GM21723 (cell line): ENCODE measurements around the gene C19orf85.

Experiments
- ATAC-seq: cut with Tn5 transposase; IDR thresholded peaks from one replicate; pipeline ENCODE4 v1.9.1; 2021; ENCODE audit warnings: mild to moderate bottlenecking, moderate library complexity; ENCODE audit not compliant: unreplicated experiment

Gene C19orf85

GRCh38 chr19:55478364-55478763 is 13.8 kb upstream of the C19orf85 start:
- no peak for ATAC-seq

- ATAC-seq = no peak
Observed at GRCh38 chr19:55477905-55478304, 13.4 kb upstream of the C19orf85 start.

GRCh38 chr19:55476100-55476775 is 11.7 kb upstream of the C19orf85 start, which contains the start of gene ZNF628:
TSS of gene ZNF628 (plus strand) at chr19:55476617. CDS start at chr19:55479911, 3,294 bp downstream.
- peak; percentile 86 for ATAC-seq

GRCh38 chr19:55474269-55475265 is 10.0 kb upstream of the C19orf85 start:
- ATAC-seq = no peak

GRCh38 chr19:55473225-55474012 is 8.9 kb upstream of the C19orf85 start:
- ATAC-seq = no peak

GRCh38 chr19:55472463-55472862 is 7.9 kb upstream of the C19orf85 start:
- ATAC-seq = no peak

GRCh38 chr19:55471266-55471665 is 6.7 kb upstream of the C19orf85 start:
- no peak for ATAC-seq

GRCh38 chr19:55468054-55468393 is 3.5 kb upstream of the C19orf85 start:
- no peak for ATAC-seq

GRCh38 chr19:55467236-55468053 is 2.9 kb upstream of the C19orf85 start:
- peak; percentile 62 for ATAC-seq

GRCh38 chr19:55466241-55466614 is 1.7 kb upstream of the C19orf85 start:
- ATAC-seq = no peak

- no peak for ATAC-seq
Observed at GRCh38 chr19:55465460-55466240, 1.1 kb upstream of the C19orf85 start.

GRCh38 chr19:55464039-55464661 is 401 bp downstream of the C19orf85 start:
- ATAC-seq = no peak

- ATAC-seq = no peak
Observed at GRCh38 chr19:55463583-55464031, 944 bp downstream of the C19orf85 start.

- ATAC-seq = no peak
Observed at GRCh38 chr19:55462722-55463121, 1.8 kb downstream of the C19orf85 start.

GRCh38 chr19:55461974-55462626 is 2.5 kb downstream of the C19orf85 start:
- ATAC-seq = no peak

- ATAC-seq = peak; percentile 90
Observed at GRCh38 chr19:55461259-55461973, 3.1 kb downstream of the C19orf85 start, which contains the start of gene ISOC2. TSS of gene ISOC2 (minus strand) at chr19:55461642. CDS start at chr19:55456486, 5,156 bp downstream.

- no peak for ATAC-seq
Observed at GRCh38 chr19:55460670-55461258, 3.8 kb downstream of the C19orf85 start.
